Articular chondrocyte of knee joint (primary cell): Measurements from ENCODE around the gene INSIG1. TPM values are rescaled to one million over a fixed set of nuclear protein-coding genes. Genes with fewer than 3 reads are reported as not detected.

ENCODE experiments used
- total RNA-seq: library from RNA; depleted of rRNA; stranded (reverse); fragments of >200 nt; gene quantifications from 2 replicates; pipeline ENCODE4 v1.2.3, GENCODE V29; 2012

INSIG1 gene
- 216 and 402 TPM in 2 replicates for total RNA-seq

DNA sequence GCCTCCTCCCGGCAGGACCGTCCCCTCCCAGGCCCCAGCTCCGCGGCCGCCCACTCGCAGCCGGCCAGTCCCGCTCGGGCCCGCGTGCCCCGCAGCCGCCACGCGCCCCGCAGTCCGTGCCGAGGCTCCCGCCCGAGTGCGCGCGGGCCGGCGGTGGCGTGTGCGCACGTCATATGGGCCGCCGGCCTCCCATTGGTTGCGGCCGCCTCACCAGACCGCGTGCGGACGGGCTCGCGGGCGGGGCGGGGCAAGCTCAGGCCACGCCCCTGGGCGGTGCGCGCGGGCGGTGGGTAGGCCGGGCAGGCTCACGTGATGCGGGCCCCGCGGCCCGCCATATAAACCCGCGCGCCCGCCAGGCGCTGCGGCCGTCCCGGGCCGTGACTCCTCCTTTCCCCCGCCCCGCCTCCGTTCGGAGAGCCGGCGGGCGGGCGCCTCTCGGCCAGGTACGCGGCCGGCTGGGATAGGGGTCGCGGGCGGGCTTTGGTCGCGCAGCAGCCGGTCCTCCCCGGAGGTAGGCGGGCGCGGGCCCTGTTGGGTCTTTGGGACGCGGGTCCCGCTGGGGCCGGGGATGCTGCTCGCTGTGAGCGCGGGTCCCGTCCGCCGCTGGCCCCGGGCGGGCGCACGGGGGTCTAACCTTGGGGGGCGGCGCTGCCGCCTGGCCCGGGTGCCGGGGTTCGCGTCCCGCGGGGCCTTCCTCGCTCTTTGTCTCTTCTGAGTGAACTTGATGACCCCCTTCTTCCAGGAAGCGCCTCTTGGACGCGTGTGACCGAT is at the start of gene INSIG1:
Gene INSIG1 (plus strand): TSS at position 362 of the 771 bp plus-strand sequence. CDS start 408 bp downstream, at position 770.

Other genes starting within 250 kb of the INSIG1 start
- not detected in 2 replicates for gene HTR5A, start 227.6 kb upstream of the INSIG1 start, total RNA-seq
- gene EN2, start 160.3 kb downstream of the INSIG1 start, total RNA-seq: not detected in 2 replicates
- gene CNPY1, start 248.7 kb downstream of the INSIG1 start, total RNA-seq: not detected in 2 replicates